PC-3 (cell line): ENCODE measurements around the gene ZMYND10.

Experiments used
- CTCF ChIP-seq: fragments of 300-600 bp; sonication (generic); conservative IDR thresholded peaks from 2 replicates; pipeline ENCODE4 v1.5.1; 2017; ENCODE audit warnings: antibody characterized with exemption, low read depth, mild to moderate bottlenecking, low read length
- EZH2phosphoT487 ChIP-seq: fragments of 300-600 bp; sonication (generic); IDR thresholded peaks from 2 replicates; pipeline ENCODE4 v1.6.1; 2018; ENCODE audit warnings: mild to moderate bottlenecking, antibody characterized with exemption, low read length, borderline replicate concordance

- TF ChIP-seq CTCF (no peak), EZH2phosphoT487 (no peak)
Measured at GRCh38 chr3:50341996-50342650, 3.4 kb downstream of the ZMYND10 start.
